Gastrocnemius medialis (tissue), 4 donors: Measurements from ENCODE around the gene RNF220. TPM values are rescaled to one million over a fixed set of nuclear protein-coding genes. Genes with fewer than 3 reads are reported as not detected.

ENCODE experiments used
- ATAC-seq, 2 donors: fragments of 150-250 bp; one replicate each; pipeline ENCODE4 v1.9.1; 2016
- DNase-seq, 2 donors: peaks; one replicate each; pipeline ENCODE4 v3.0.0-alpha.2; 2019
- H3K27ac ChIP-seq, 4 donors: fragments of 200-600 bp; sonication (generic); 1 replicate in 1 of 4; 2 replicates in 3 of 4; pipeline ENCODE4 v1.5.1; 2016 to 2018; ENCODE audit warnings: mild to moderate bottlenecking in 2 of 4, moderate library complexity in 1 of 4
- H3K27me3 ChIP-seq, 3 donors: fragments of 200-600 bp; sonication (generic) in 2 of 3; 1 replicate in 1 of 3; 2 replicates in 2 of 3; pipeline versions ENCODE4 v1.5.1 to v1.6.0; 2016 to 2019; ENCODE audit warnings: mild to moderate bottlenecking in 1 of 3, moderate library complexity in 1 of 3
- H3K36me3 ChIP-seq, 2 donors: fragments of 200-600 bp; sonication (generic) in 1 of 2; one replicate each; pipeline ENCODE4 v1.5.1; 2017 to 2018
- H3K4me1 ChIP-seq, 2 donors: fragments of 200-600 bp; sonication (generic) in 1 of 2; one replicate each; pipeline ENCODE4 v1.5.1; 2016 to 2017; ENCODE audit warnings: mild to moderate bottlenecking in 2 of 2
- H3K4me3 ChIP-seq, 4 donors: fragments of 200-600 bp; sonication (generic) in 3 of 4; 1 replicate in 1 of 4; 2 replicates in 3 of 4; pipeline ENCODE4 v1.5.1; 2016 to 2019; ENCODE audit warnings: mild to moderate bottlenecking in 2 of 4
- H3K9me3 ChIP-seq, 3 donors: fragments of 200-600 bp; sonication (generic) in 2 of 3; 1 replicate in 1 of 3; 2 replicates in 2 of 3; pipeline ENCODE4 v1.5.1; 2016 to 2019
- CTCF ChIP-seq, 5 experiments: fragments of 450-650 bp in 3 of 5; fragments of 200-600 bp in 2 of 5; sonication (generic) in 2 of 5; IDR thresholded peaks in 4 of 5; conservative IDR thresholded peaks in 1 of 5; 1 replicate in 4 of 5; 2 replicates in 1 of 5; pipeline ENCODE4 v1.5.1; 2016 to 2019; ENCODE audit warnings: antibody characterized with exemption in 5 of 5, mild to moderate bottlenecking in 3 of 5, moderate library complexity in 3 of 5
- POLR2A ChIP-seq, 2 donors: fragments of 450-650 bp; IDR thresholded peaks; one replicate each; pipeline ENCODE4 v1.6.1; 2017; ENCODE audit warnings: antibody characterized with exemption in 2 of 2, mild to moderate bottlenecking in 2 of 2, moderate library complexity in 2 of 2
- in situ Hi-C, 4 donors: fragments of 200-750 bp; cut with MboI; loops; one replicate each; pipeline versions ENCODE4 v1.15.0 to v1.8.0; 2017; ENCODE audit warnings: low sequenced_read_pairs in 4 of 4
- intact Hi-C: fragments of 100-400 bp; cut with DNase I; formaldehyde crosslinking; loops from one replicate; pipeline ENCODE4 v1.15.1; 2023; ENCODE audit warnings: low total_unique reads
- total RNA-seq, 4 donors: library from RNA; depleted of rRNA; stranded (reverse); fragments of >200 nt; gene quantifications; one replicate each; pipeline versions ENCODE4 v1.1.0 to v1.2.3, GENCODE V29; 2016

Gene RNF220
- total RNA-seq, 4 donors from 2014 or later, result 91.2 to 172 (median 128) TPM

GRCh38 chr1:44584167-44584566 lies 179.1 kb downstream of the RNF220 start:
- Histone ChIP-seq H3K27me3 (peaks cover 12 to 20% (median 13%) of the 10 kb centered on the region in 3 donors), H3K4me3 (no peak overlapping the region), H3K36me3 (no peaks in the 10 kb centered on the region), H3K27ac (no peak overlapping the region), H3K9me3 (no peaks in the 10 kb centered on the region), H3K4me1 (no peaks in the 10 kb centered on the region)
- in situ Hi-C loops, result loop anchor here in 3 of 4 donors (25.0 kb wide), 2 partner anchors 197 to 372 kb away; partner anchors contain the start of gene DMAP1 (in 3 of the 3)
- DNase-seq (no peak), ATAC-seq (no peak)
- intact Hi-C loops, result no loop called here
- TF ChIP-seq POLR2A (IDR thresholded peaks at IDR 0.05) (no peak), CTCF (IDR thresholded peaks at IDR 0.05 in 4 of 5, conservative IDR thresholded peaks at IDR 0.05 in 1 of 5) (no peak)

- H3K4me1 ChIP-seq, result no peaks in the 10 kb centered on the region
- no peak for ATAC-seq
- no peaks in the 10 kb centered on the region for H3K36me3 ChIP-seq
- H3K9me3 ChIP-seq, result no peaks in the 10 kb centered on the region
- in situ Hi-C loops, result loop anchor here in 3 of 4 donors (25.0 kb wide), 2 partner anchors 198 to 373 kb away; partner anchors contain the start of gene DMAP1 (in 3 of the 3)
- DNase-seq, result no peak
- intact Hi-C loops, result no loop called here
- H3K27ac ChIP-seq, result no peak overlapping the region
- peaks cover 12 to 20% (median 13%) of the 10 kb centered on the region in 3 donors for H3K27me3 ChIP-seq
- TF ChIP-seq CTCF (IDR thresholded peaks at IDR 0.05 in 4 of 5, conservative IDR thresholded peaks at IDR 0.05 in 1 of 5) (no peak), POLR2A (IDR thresholded peaks at IDR 0.05) (no peak)
- H3K4me3 ChIP-seq, result no peak overlapping the region
Measured at GRCh38 chr1:44585315-44585920, 180.4 kb downstream of the RNF220 start.

- no peak for ATAC-seq
- Histone ChIP-seq H3K27me3 (peaks cover 12 to 17% (median 13%) of the 10 kb centered on the region in 3 donors), H3K9me3 (no peaks in the 10 kb centered on the region), H3K4me3 (no peak overlapping the region), H3K4me1 (no peaks in the 10 kb centered on the region), H3K36me3 (no peaks in the 10 kb centered on the region), H3K27ac (no peak overlapping the region)
- no peak for DNase-seq
- TF ChIP-seq POLR2A (IDR thresholded peaks at IDR 0.05), result no peak
- no peak for TF ChIP-seq CTCF (IDR thresholded peaks at IDR 0.05 in 4 of 5, conservative IDR thresholded peaks at IDR 0.05 in 1 of 5)
- in situ Hi-C loops (loop anchor here in 3 of 4 donors (25.0 kb wide), 2 partner anchors 201 to 376 kb away; partner anchors contain the start of gene DMAP1 (in 3 of the 3)), intact Hi-C loops (no loop called here)
Measured at GRCh38 chr1:44587796-44588460, 182.9 kb downstream of the RNF220 start.

GRCh38 chr1:44588551-44589210 lies 183.6 kb downstream of the RNF220 start:
- DNase-seq, result no peak
- in situ Hi-C loops (loop anchor here in 3 of 4 donors (25.0 kb wide), 2 partner anchors 201 to 376 kb away; partner anchors contain the start of gene DMAP1 (in 3 of the 3)), intact Hi-C loops (no loop called here)
- H3K27ac ChIP-seq, result no peak overlapping the region
- no peaks in the 10 kb centered on the region for H3K4me1 ChIP-seq
- H3K4me3 ChIP-seq, result no peak overlapping the region
- no peaks in the 10 kb centered on the region for H3K36me3 ChIP-seq
- TF ChIP-seq POLR2A (IDR thresholded peaks at IDR 0.05) (no peak), CTCF (IDR thresholded peaks at IDR 0.05 in 4 of 5, conservative IDR thresholded peaks at IDR 0.05 in 1 of 5) (no peak)
- ATAC-seq, result no peak
- peaks cover 12 to 17% (median 13%) of the 10 kb centered on the region in 3 donors for H3K27me3 ChIP-seq
- no peaks in the 10 kb centered on the region for H3K9me3 ChIP-seq
